Jurkat, Clone E6-1 (cell line): Measurements from ENCODE around the gene DFFB.
A peak's percentile ranks its signal among the peaks of the same experiment; 100 is the strongest.

ENCODE experiments used
- DNase-seq: peaks from one replicate; pipeline ENCODE4 v3.0.0-alpha.2; 2011; ENCODE audit warnings: low read depth, low spot score
- H3K4me3 ChIP-seq: 2 replicates; pipeline ENCODE4 v1.5.1; 2011; ENCODE audit warnings: mild to moderate bottlenecking, low read length, control low read depth, moderate library complexity

The DFFB gene

GRCh38 chr1:3890389-3891328, 33.4 kb downstream of the DFFB start:
- H3K4me3 ChIP-seq: no peak overlapping the region
- DNase-seq: no peak

GRCh38 chr1:3891329-3891865, 34.1 kb downstream of the DFFB start:
- H3K4me3 ChIP-seq: no peak overlapping the region
- DNase-seq: no peak

- DNase-seq: no peak
- H3K4me3 ChIP-seq: no peak overlapping the region
These were observed 35.5 kb downstream of the DFFB start for GRCh38 chr1:3892748-3893147.

- DNase-seq: no peak
- no peak overlapping the region for H3K4me3 ChIP-seq
These were observed 35.9 kb downstream of the DFFB start for GRCh38 chr1:3893190-3893589.

GRCh38 chr1:3894626-3895278, 37.5 kb downstream of the DFFB start:
- no peak for DNase-seq
- H3K4me3 ChIP-seq: no peak overlapping the region

GRCh38 chr1:3895279-3895950, 38.1 kb downstream of the DFFB start:
- no peak for DNase-seq
- H3K4me3 ChIP-seq: no peak overlapping the region

GRCh38 chr1:3895951-3896325, 38.7 kb downstream of the DFFB start:
- no peak for DNase-seq
- H3K4me3 ChIP-seq: no peak overlapping the region

GRCh38 chr1:3896396-3897000, 39.2 kb downstream of the DFFB start:
- no peak for DNase-seq
- H3K4me3 ChIP-seq: no peak overlapping the region

GRCh38 chr1:3898475-3898735, 41.1 kb downstream of the DFFB start:
- no peak for DNase-seq
- H3K4me3 ChIP-seq: no peak overlapping the region

- no peak for DNase-seq
- peak overlapping the region; percentile 80 for H3K4me3 ChIP-seq
These were observed 41.9 kb downstream of the DFFB start for GRCh38 chr1:3898994-3899753.

GRCh38 chr1:3899754-3900149, 42.5 kb downstream of the DFFB start:
- peak overlapping the region; percentile 80 for H3K4me3 ChIP-seq
- DNase-seq: no peak

- H3K4me3 ChIP-seq: peak within 1 kb of the TSS; percentile 80
- peak; percentile 99 for DNase-seq
These were observed 43.1 kb downstream of the DFFB start, which contains the start of gene C1orf174 for GRCh38 chr1:3900150-3900968. Gene C1orf174 (minus strand): TSS chr1:3900272. CDS start chr1:3900186, 86 bp downstream.

GRCh38 chr1:3900969-3901529, 43.8 kb downstream of the DFFB start:
- H3K4me3 ChIP-seq: peak overlapping the region; percentile 80
- no peak for DNase-seq

GRCh38 chr1:3902111-3902511, 44.8 kb downstream of the DFFB start:
- DNase-seq: peak; percentile 88
- peak overlapping the region; percentile 17 for H3K4me3 ChIP-seq

GRCh38 chr1:3902571-3903091, 45.4 kb downstream of the DFFB start:
- peak; percentile 71 for DNase-seq
- peak overlapping the region; percentile 17 for H3K4me3 ChIP-seq

- DNase-seq: peak; percentile 67
- H3K4me3 ChIP-seq: peak overlapping the region; percentile 17
These were observed 46.1 kb downstream of the DFFB start for GRCh38 chr1:3903141-3904005.
